Colonic mucosa (tissue), 4 donors: ENCODE results near the gene USP31. TPM values are rescaled to one million over a fixed set of nuclear protein-coding genes. Genes with fewer than 3 reads are reported as not detected.

Experiments
- DNase-seq: peaks from one replicate; pipeline ENCODE4 v3.0.0-alpha.2; 2020
- H3K27ac ChIP-seq: fragments of 200-600 bp; one replicate; pipeline ENCODE4 v1.8.0; 2021
- H3K27me3 ChIP-seq: fragments of 200-600 bp; one replicate; pipeline ENCODE4 v1.8.0; 2021
- H3K36me3 ChIP-seq: fragments of 200-600 bp; one replicate; pipeline ENCODE4 v1.8.0; 2021
- H3K4me1 ChIP-seq: fragments of 200-600 bp; one replicate; pipeline ENCODE4 v1.8.0; 2021; ENCODE audit warnings: mild to moderate bottlenecking
- H3K4me3 ChIP-seq: fragments of 200-600 bp; one replicate; pipeline ENCODE4 v1.8.0; 2021
- H3K9ac ChIP-seq, 2 donors: one replicate each; pipeline ENCODE4 v1.7.0; 2013; ENCODE audit warnings: control low read depth in 2 of 2, low read depth in 2 of 2, low read length in 2 of 2
- H3K9me3 ChIP-seq: fragments of 200-600 bp; one replicate; pipeline ENCODE4 v1.8.0; 2021
- intact Hi-C: fragments of 100-400 bp; cut with DNase I; formaldehyde crosslinking; loops from one replicate; pipeline ENCODE4 v1.14.1; 2022
- total RNA-seq, 2 donors: library from RNA; stranded (reverse); fragmentation: NEBNext Ultra II Directional in 1 of 2; extraction: Animal tissue kit (Norgen Biotek cat#: 25700) in 1 of 2; gene quantifications; one replicate each; pipeline ENCODE4 v1.2.1, GENCODE V29; 2021
- TF ChIP-seq, protein P1 (sequence below): fragments of 200-600 bp; IDR thresholded peaks from one replicate; pipeline ENCODE4 v1.8.0; 2022; ENCODE audit warnings: antibody characterized with exemption, mild to moderate bottlenecking
- donor health status: healthy.
- donor health status: DM: no; HTN: no; CAD: no.
- donor health status: DM: no; HTN: no; CAD: no.

Gene USP31
- total RNA-seq, 2 donors from 2014 or later: 5.9 to 9.8 TPM

DNA sequence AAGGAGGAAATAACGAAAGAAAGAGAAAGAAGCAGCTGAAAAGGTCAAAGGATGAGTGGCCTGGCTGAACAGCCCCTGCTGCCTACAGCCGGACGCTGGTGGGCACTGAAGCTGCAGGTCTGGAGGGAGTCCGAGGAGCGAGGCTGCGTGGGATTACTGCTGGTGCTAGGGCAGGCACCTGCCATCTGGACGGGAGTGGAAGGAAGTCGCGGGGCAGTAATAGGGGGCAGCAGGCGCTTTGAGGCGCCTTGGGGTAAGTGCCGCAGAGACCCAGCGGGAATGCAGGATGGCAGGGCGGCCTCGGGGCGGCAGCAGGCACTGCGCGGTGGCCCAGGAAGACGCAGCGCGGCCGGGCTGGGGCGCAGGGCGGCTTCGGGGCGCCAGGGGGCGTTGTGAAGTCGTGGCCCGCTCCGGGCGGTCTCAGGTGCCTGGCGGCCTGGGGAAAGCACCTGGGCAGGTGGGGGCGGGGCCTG is 33.0 kb upstream of the USP31 start:
- H3K4me3 ChIP-seq: peak overlapping the region; percentile 63
- peaks cover 7% of the 10 kb centered on the region for H3K27me3 ChIP-seq
- H3K4me1 ChIP-seq: peaks cover 12% of the 10 kb centered on the region
- TF ChIP-seq, protein P1, sequence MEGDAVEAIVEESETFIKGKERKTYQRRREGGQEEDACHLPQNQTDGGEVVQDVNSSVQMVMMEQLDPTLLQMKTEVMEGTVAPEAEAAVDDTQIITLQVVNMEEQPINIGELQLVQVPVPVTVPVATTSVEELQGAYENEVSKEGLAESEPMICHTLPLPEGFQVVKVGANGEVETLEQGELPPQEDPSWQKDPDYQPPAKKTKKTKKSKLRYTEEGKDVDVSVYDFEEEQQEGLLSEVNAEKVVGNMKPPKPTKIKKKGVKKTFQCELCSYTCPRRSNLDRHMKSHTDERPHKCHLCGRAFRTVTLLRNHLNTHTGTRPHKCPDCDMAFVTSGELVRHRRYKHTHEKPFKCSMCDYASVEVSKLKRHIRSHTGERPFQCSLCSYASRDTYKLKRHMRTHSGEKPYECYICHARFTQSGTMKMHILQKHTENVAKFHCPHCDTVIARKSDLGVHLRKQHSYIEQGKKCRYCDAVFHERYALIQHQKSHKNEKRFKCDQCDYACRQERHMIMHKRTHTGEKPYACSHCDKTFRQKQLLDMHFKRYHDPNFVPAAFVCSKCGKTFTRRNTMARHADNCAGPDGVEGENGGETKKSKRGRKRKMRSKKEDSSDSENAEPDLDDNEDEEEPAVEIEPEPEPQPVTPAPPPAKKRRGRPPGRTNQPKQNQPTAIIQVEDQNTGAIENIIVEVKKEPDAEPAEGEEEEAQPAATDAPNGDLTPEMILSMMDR: peak; percentile 98
- no peaks in the 10 kb centered on the region for H3K36me3 ChIP-seq
- H3K27ac ChIP-seq: no peak overlapping the region
- H3K9ac ChIP-seq: no peak overlapping the region
- DNase-seq: peak; percentile 90
- no peaks in the 10 kb centered on the region for H3K9me3 ChIP-seq
- intact Hi-C loops: loop anchor here (1.0 kb wide), 1 partner anchor 252 kb away; no protein-coding TSS in a partner anchor

DNA sequence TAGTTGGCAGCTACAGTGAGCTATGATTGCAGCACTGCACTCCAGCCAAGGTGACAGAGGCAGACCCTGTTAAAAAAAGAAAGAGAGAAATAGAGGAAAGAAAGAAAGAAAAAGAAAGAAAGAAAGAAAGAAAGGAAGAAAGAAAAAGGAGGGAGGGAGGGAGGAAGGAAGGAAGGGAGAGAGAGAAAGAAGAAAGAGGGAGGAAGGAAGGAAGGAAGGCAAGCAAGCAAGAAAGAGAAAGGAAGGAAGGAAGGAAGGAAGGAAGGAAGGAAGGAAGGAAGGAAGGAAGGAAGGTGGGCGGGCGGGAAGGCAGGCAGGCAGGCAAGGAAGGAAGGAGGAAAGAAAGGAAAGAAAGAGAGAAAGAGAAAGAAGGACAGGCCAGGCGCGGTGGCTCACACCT is 32.3 kb upstream of the USP31 start:
- H3K36me3 ChIP-seq: no peaks in the 10 kb centered on the region
- H3K4me3 ChIP-seq: no peak overlapping the region
- no peak overlapping the region for H3K9ac ChIP-seq
- TF ChIP-seq, protein P1: no peak
- peaks cover 7% of the 10 kb centered on the region for H3K27me3 ChIP-seq
- peaks cover 12% of the 10 kb centered on the region for H3K4me1 ChIP-seq
- intact Hi-C loops: no loop called here
- H3K9me3 ChIP-seq: no peaks in the 10 kb centered on the region
- H3K27ac ChIP-seq: no peak overlapping the region
- DNase-seq: no peak

DNA sequence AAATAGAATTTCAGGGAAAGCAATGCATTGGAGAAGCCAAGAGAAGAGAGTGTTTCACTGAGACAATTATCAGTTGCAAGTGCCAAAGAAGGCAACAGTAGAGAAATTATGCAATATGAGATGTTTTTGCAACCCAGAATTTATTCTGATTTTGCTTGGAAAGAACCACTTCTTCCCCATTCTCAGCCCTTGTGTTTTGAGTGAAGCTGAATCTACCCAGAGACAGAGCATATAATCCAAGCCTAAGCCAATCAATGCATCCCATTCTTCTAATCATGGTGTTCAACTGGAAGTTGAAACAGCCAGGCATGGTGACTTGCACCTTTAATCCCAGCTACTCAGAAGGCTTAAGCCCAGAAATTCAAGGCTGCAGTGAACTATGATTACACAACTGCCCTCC is 26.4 kb upstream of the USP31 start:
- Histone ChIP-seq H3K4me3 (no peak overlapping the region), H3K27ac (no peak overlapping the region), H3K36me3 (no peaks in the 10 kb centered on the region), H3K4me1 (no peaks in the 10 kb centered on the region), H3K9ac (no peak overlapping the region), H3K27me3 (no peaks in the 10 kb centered on the region), H3K9me3 (no peaks in the 10 kb centered on the region)
- no peak for DNase-seq
- TF ChIP-seq, protein P1: no peak
- intact Hi-C loops: no loop called here

DNA sequence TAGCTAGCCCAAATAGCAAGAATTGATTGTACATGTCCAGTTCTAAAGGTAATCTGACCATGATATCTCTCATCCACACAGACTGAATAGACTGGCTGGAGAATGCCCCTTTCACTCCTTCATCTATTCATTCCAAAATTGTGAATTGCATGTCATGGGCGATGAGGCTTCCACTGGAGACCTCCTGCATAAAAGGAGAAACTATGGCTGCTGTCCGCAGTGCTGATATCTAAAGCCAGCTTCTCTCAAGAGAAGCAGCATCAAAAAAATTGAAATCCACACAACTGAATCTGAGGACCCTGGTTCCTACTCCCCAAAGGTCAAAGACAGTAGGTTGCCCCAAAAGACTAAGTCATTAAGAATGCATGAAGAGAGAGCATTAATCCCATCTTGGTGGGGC is 25.4 kb upstream of the USP31 start:
- no peaks in the 10 kb centered on the region for H3K9me3 ChIP-seq
- no peaks in the 10 kb centered on the region for H3K36me3 ChIP-seq
- H3K4me1 ChIP-seq: no peaks in the 10 kb centered on the region
- intact Hi-C loops: no loop called here
- TF ChIP-seq, protein P1: no peak
- no peak for DNase-seq
- H3K27me3 ChIP-seq: no peaks in the 10 kb centered on the region
- H3K9ac ChIP-seq: no peak overlapping the region
- H3K27ac ChIP-seq: no peak overlapping the region
- H3K4me3 ChIP-seq: no peak overlapping the region

DNA sequence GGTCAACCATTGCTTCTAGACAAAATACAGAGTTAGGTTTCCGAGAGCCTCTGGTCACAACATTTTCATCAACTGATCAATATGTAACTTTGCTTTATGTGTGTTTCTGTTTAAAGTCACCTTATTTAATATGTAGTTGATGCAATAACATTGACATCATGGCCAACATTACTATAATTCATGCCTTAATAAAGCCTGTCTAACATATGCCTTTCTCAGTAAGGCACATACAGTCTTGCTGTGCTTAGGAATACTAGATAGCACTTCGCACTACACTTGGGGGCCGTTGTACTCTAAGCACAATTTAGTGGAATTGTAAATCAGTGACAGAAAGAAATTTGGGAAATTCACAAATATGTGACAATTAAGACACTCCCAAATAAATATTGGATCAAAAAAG is 23.7 kb upstream of the USP31 start:
- TF ChIP-seq, protein P1: no peak
- intact Hi-C loops: no loop called here
- no peaks in the 10 kb centered on the region for H3K36me3 ChIP-seq
- no peaks in the 10 kb centered on the region for H3K27me3 ChIP-seq
- no peaks in the 10 kb centered on the region for H3K9me3 ChIP-seq
- no peak overlapping the region for H3K27ac ChIP-seq
- H3K4me1 ChIP-seq: no peaks in the 10 kb centered on the region
- no peak overlapping the region for H3K4me3 ChIP-seq
- no peak overlapping the region for H3K9ac ChIP-seq
- no peak for DNase-seq
